Measurements from ENCODE around the gene OAF.
"Not testable (repeated sequence)": the region's sequence is repeated elsewhere in the genome, so short reads cannot be mapped to it uniquely, and the experiment has no call there.

The OAF gene

DNA sequence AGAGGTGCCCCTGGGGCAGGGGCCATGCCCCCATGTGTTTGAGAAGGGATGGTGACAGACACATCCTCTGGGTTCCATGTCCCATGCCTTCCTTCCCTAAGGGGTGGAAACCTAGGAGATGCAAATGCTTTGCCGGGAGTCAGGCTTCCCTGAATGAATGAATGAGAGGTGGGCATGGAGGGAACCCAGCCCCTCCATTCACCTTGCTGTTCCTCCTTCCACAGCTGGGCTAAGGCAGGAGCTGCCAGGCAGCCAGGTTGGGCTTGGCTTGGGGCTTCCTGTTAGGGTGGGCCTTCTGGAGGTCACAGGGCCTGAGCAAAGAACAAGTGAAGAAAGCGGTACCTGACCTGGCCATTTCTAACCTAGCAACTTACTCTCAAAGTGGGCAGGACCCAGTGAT, 30.0 kb downstream of the OAF start:
- DNase-seq: no peak

DNA sequence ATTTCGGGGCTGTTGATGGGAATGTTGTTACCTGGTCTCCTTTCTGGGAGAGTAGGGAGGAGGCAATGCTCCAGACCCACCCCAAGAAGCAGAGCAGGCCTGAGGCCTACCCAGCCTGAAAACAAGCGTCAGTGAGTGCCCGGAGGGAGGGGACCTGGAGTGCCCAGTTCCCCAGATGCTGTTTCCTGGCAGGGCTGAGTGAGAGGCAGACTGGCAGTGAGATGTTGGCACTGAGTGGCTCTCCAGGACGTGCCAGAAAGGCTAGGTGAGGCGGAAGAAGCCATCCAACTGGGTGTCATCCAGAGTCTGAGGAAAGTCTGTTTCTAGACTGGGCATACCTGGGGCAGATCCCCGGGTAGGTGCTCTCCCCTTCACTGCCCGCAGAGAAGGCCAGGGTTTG, 30.4 kb downstream of the OAF start:
- no peak for DNase-seq

DNA sequence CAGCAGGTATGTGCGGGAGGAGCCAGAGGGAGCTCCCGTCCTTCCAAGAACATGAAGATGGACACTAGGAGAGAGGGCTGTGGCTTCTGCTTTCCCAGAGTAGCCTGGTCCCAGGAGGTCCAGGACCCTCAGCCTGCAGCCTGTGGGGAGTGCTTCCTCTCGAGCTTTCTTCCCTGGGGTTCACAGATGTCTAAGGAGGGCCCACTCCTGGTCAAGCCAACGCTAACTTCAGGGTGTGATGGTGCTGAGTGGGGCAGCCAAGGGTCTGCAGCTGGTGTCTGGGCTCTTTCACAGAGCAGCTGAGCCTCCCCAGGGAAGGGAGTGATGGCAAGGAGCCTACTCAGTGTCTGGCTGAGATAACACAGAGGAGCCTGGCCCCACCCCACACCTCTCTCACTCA, 32.4 kb downstream of the OAF start:
- no peak for DNase-seq

DNA sequence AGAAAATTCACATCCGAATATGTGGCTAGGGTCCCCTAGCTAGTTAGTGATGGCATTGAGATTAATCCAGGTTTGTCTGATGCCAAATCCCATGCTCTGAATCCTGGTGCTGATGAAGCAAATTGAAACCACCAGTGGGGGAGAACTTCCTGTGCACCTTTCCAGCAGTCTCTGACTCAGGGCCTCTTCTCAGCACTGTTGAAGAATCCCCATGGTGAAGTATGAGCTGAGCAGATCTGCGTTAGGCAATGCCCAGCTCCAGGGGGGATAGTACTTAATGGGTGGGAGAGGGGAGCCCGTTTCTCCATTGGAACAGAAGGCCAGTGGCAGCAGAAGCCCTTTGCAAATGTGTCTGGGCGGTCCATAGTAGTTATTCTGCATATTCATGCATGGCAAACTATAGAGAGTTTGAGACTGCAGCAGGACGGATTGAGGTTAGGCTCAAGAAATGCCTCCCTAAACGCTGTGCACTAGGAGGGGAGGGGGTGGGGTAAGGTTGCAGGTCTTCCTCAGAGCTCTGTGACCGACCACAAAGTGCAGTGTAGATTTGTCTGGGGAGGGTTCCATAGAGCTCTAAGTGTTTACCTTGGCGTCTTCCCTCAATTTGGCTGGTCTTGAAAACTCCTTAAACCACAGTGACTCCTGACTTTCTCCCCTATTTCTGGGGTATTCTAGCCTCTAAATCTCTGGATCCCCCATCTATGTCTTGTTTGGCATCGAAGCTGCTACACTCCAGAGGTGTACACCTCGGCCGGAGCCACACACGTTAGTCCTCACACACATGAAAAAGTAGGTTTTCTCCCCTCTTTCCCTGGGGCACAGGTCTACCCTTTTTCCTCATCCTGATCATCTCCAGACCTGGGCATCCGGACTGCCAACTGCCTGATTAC, 33.9 kb downstream of the OAF start:
- DNase-seq: no peak

DNA sequence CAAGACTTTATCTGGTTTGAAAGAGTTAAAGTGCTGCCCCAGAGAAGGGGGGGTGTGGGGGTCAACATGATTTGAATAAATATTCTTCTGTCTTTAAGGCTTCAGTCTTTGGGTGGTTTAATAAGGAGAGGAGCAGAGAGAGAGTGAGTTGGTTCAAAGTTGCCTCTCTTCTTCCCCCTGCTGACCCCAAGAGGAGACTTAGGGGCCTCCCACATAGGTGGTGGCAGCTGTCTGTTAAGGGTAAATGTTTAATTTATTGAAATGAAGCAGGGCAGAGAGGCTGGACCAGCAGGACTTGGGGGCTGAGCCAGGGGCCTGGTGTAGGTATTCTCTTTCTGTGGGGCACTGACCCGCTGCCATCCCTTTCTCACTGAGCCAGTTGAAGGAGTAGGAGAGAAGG, 34.6 kb downstream of the OAF start:
- DNase-seq: no peak

DNA sequence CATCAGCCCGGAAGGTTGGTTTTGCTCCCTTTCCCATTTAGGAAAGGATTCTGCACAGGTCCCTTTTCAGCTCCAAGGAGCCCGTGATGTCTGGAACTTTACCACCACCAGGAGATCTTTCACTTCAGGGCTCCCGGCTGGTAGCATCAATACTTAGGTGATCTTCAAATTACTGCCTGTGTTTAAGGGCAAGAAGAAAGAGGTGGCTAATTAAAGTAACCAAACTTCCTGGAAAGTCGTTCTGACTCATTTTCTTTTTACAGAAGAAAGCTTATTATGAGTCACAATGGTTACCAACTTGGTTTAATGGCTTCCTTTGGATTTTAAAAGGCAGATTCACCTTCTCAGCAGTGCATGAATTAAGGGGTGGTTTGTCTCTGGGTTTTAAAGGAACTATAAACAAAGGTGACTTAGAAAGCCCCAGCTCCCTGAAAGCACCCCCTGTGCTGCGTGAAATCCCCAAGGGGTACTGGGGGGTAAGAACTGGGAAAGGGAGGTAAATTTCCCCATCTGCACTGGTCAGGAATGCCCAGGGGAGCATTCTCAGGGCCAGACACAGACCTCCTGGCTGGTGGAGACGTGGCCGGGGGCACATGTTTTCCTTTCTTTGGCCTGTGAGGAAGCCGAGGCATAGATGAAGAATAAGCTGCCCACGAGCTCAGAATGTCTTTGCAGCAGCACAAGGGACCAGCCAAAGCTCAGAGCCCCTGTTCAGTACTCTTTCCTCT, 37.9 kb downstream of the OAF start:
- DNase-seq: no peak

DNA sequence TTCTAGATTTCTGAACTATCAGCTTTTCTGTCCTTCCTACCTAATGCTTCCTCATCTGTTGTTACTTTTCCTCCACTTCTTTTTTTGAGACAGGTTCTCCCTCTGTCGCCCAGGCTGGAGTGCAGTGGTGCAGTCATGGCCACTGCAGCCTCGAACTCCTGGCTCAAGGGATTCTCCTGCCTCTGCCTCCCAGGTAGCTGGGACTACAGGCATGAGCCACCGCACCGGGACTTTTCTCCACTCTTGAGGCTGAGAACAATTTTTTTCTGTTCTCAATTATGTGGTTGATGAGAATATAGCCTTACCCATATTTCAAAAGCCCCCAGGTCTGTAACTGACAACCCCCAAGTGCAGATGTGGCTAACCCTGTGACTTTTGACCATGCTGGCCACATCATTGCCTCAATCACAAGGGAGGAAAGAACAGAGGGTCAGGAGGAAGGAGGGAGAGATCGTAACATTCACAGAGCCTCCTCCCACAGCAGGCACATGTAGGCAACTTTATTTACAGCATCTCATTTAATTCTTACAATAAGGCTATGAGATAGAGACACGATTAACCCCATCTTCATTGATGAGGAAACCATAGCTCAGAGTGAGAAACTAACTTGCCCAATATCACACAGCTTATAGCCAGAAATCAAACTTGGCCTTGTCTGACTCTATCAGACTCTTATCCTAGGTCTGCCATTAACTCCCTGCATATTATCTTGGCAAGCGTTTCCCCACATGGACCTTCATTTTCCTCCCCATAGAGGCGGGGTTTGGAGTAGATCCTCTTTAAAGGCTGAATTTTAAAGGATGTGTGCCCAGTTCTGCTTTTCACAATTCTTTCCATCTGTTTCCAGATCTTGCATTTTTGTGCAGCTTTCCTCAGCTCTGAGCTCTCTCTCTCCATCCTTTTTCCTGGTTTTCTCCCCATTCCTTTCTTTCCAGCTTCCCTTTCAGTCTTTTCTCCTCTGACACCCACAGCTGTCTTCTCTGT, 38.7 kb downstream of the OAF start:
- no peak for DNase-seq

DNA sequence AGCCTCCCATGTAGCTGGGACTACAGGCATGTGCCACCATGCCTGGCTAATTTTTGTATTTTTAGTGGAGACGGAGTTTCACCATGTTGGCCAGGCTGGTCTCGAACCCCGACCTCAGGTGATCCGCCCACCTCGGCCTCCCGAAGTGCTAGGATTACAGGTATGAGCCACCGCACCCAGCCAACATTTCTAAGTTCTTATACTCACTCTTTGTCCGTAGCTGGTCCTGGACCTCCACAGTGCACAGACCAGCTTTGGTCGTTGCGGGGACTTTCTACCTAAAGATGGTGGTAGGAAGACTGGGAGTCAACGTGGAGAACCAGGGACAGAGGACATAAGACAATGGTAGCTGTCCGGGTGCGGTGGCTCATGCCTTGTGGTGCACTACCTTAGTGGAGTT, 42.5 kb downstream of the OAF start:
- not testable (repeated sequence) for DNase-seq

DNA sequence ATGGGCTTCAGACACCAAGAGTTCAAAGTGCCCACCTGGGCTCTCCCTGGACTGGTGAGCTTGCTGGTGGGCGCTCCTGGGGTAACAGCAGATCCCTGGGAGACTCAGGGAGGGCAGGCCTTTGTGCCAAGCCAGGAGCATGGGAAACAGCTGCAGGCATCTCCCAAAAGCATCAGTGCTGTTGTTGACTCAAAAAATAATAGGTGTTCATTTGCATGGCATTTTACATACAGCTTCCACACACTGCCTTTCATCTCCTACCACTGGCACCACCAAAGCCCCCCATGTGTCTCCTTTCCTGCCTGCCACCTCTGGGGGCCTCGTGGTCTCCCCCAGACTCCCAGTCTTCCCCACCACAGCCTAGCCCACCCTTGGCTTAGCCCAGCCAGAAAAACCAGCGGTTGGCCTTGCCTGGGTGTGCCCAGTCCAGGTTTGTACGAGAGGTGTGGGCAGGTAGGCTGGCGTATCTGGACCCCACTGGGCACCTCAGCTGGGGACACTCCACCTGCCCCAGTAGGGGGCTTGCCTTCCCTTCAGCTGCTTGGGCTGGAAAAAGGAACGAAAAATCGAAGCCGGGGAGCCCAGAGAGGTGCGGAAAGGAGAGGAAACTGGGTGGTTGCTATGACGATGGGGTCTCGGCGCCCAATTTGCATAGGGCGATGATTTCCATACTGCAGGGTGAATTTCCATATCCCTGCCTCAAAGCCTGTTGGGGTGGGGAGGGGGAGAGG, 44.1 kb downstream of the OAF start:
- DNase-seq: no peak

DNA sequence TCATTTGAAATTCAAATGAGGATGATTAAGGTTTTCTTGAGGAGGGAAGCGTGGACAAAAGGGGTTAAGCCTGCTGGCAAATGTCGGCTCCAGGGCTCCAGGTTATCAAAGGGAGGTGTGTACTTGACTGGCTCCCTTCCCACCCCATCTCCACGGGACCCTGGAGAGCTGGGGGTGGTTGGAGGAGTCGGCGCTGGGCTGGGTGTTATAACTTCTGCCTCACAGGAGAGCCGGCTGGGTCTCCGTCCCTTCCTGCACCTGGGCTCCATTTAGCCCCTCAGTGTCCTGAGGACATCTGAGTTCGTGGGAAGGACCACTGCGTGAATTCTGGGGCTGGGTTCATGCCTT, 44.7 kb downstream of the OAF start:
- DNase-seq: no peak

DNA sequence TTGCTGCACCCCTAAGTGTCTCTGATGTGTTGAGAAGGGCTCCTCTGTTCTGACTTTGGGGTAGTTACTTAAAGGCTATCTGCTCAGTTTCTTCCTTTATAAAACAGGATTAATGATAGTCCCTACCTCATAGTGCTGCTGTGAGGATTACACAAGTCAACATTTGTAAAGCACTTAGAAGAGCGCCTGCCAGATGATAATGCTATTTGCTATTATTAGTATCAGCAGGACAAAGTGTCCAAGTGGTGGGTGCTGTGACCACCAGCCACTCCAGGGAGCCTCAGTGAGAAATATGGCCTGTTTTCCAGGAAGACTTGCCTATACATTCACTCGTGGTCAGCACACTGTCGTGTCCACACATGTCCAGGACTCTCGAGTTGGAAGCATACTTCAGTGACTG, 45.3 kb downstream of the OAF start:
- no peak for DNase-seq

DNA sequence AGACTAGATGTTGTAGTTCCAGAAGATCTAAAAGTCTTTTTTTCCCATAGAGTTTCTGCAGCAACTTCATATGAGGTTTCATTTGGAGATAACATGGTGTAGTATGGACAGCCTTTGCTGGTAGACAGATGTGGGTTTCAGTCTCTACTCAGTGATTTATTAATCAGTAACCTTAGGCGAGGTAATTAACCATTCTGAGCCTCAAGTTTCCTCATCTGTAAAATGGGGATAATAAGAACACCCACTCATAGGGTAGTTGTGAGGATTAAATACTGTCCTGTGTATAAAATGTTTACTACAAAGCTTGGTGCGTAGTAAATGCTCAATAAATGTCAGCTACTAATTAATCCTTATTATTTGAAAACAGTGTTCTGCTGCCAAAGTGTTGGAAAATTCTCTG, 45.9 kb downstream of the OAF start:
- no peak for DNase-seq

DNA sequence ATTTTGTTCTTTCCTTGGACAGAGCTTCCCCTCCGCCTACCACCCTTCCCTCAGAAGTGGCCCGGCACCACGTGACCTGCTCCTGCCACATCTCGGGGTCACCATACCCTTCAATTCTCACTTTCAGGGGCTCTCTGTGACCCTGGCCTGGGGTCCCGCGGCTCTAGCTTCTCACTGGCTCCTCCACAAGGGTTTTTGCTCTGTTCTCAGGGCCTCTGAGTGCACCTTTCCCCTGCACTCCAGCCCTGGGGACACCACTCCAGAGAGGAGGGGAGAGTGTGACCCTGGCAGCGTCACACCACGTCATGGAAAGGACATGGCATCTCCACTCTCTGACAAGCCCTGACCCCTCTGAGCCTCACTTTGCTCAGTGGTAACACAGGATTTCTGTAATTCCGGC, 46.5 kb downstream of the OAF start:
- no peak for DNase-seq

DNA sequence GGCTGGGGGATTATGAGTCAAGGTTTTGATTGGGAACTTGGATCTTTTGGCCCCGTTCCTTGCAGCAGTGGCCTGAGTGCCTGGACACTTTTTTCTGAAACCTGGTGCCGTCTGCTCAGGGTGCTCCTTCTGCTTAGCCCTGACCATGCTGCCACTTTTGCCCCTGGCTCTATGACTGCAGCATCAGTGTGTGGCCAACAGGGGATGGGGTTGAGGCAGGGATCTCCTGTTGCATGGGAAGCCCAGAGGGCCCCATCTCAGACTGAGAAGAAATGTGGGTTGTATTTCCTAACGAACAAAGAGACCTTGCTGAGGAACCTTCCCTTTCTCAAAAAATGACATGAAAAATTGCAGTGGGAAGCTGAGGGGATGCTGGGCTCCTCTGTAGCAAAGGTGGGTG, 47.8 kb downstream of the OAF start:
- DNase-seq: no peak

DNA sequence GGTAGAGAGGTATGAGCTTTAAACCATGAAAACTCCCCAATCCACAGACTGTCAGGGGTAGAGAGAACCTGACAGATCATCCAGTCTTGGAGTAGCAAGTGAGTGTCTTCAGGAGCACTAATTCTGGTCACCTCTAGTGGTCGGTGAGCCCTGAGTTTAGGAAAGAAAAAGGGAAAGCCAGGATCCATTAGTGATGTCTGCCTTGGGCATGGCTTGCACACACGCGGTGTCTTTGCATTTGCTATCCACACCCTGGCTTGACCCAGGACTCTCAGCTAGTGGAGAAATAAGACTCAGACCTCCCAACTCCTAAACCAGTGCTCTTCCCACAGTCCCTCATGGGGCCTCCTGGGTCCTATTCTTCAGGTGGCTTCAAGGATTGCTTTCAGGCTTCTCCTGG, 48.4 kb downstream of the OAF start:
- no peak for DNase-seq

DNA sequence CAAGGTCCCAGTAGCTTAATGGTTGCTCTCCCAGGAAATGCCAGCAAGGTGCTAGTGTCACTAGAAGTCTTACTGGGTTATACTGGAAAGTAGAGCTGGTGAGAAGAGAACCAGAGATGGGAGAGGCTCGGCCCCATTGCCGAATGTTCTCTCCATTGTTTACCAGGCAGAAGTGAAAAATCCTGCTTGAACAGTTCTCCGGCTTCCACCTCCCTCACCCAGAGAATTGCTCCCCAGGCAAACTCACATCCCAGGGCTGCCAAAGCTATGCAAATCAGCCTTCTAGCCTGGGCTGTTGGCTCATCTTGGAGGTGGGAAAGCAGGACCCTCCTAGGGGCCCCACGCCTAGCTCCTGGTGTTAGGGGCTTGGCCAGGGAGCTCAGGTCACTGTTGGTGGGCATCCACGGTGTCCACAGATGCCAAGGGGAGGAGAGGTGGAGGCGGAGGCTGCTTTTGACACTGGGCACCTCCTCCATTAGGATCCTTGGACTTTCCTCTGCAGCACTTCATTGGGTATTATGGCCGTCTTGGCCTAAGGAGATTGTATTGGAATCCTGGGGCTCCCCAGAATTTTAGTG, 49.2 kb downstream of the OAF start:
- DNase-seq: no peak

DNA sequence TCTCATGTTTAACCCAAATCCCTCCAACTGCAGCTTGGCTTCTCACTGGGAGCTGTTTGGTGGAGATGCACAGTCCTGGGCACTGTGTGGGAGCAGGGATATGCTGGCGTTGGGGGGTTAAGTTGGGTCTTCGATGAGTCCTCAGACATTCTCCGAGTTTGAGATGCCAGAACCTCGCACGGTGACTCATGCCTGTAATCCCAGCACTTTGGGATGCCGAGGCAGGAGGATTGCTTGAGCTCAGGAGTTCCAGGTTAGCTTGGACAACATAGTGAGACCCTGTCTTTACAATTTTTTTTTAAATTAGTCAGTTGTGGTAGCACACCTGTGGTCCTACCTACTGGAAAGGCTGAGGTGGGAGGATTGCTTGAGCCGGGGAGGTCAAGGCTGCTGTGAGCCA, 49.8 kb downstream of the OAF start:
- no peak for DNase-seq

DNA sequence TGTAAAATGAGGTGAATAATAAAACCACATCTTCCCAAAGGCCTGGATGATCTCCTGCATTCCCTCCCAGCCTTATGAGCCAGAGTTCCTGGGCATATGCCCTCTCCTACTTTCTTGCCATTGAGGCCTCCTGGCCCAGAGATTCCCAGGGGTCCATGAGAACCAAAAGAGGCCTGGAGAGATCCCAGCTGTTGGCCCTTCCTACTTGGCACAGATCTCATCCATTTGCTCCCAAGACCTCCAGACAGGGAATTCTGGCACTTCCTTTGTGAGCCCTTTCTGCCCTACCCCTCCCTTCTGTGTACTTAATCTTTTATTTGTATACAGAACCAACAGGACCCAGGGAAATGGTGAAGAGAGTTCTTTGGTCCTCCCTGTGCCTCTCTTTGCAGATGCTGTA, 50.5 kb downstream of the OAF start:
- DNase-seq: no peak

DNA sequence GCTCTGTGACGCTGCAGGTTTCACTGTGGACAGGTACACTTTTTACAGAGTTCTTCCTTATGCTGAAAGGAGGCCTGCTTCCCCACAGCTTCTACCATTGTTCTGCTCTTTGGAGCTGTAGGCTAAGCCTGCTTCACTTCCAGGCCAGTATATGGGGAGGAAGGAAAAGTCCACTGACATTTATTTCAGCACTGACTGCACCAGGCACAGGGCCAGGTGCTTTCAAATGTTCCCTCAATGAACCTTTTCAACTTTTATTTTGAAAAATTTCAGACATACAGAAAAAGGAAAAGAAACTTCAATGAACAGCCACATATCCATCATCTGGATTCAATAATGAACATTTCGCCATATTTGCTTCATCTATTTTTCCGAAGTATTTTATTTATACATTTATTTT, 51.1 kb downstream of the OAF start:
- DNase-seq: no peak

DNA sequence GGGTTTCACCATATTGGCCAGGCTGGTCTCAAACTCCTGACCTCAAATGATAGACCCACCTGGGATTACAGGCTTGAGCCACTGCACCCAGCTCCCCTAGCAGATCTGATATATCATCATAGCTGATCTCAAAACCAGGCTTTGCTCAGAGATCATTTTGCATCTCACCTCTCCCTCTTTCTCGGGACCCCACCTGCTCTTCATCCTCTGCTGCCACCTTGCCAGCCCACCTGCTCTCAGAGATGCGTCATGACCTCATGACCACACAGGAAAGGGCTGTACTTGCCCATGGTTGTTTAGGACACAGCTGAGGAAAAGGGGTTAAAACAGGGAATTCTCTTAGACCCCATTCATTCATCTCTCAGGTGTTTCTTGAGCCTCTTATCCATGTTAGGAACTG, 56.5 kb downstream of the OAF start:
- DNase-seq: no peak

DNA sequence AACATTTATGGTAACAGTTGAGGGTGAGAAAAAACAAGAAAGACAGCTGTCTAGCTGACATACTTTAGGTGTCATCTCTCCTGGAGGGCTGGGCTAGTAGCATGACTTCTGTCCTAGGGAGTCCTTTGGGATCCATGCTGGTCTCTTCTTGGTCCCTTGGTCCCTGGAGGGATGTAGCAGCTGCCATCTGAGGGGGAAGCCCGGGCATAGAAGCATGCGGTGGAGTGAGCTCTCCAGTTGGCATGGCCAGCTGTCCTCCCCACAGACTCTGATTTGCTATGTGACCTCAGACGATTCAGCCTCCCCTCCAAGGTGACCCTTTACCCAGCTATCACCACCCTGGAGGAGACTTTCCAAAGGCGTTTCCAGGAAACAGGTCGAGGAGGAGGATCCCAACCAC, 57.9 kb downstream of the OAF start:
- no peak for DNase-seq

DNA sequence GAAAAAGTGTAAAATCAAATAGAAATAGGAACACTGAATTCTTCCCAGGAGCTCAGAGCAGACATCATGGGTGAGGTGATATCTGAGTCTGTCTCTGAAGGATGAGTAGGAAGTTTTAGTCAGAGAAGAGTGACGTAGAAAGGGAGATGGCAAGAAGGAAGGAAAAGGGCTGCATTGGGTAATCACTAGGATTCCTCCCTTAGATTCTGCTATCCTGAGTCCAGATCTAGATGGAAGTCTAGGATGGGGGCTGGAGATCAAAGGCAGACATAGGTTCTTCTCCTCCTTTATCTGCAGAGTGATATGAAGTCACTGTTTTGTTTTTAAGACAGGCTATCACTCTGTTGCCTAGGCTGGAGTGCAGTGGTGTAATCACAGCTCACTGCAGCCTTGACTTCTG, 59.6 kb downstream of the OAF start:
- no peak for DNase-seq
